HCT116 (cell line): Measurements from ENCODE around the gene ICAM1. TPM values are rescaled to one million over a fixed set of nuclear protein-coding genes. Genes with fewer than 3 reads are reported as not detected.

Source experiments
- ATAC-seq: fragments of 200-7000 bp; cut with Tn5 transposase; 2 replicates; pipeline ENCODE4 v1.9.1; 2020; ENCODE audit warnings: mild to moderate bottlenecking, moderate library complexity
- BruUV-seq: library from RNA; stranded (reverse); fragments of 400-500 nt; replicated peaks from 2 replicates; lab custom pipeline; 2021; lab: Mats Ljungman, UMichigan
- CTCF ChIA-PET: fragments of 300-600 bp; sonication (Branson Sonifier 250); formaldehyde crosslinking; loops from one replicate; lab custom pipeline; 2021; ENCODE audit warnings: antibody characterized with exemption; lab: Charles Lee
- POLR2A ChIA-PET: fragments of 300-600, 350-600 bp; sonication (Branson Sonifier 250); formaldehyde crosslinking; loops from one replicate; lab custom pipeline; 2021; ENCODE audit warnings: antibody characterized with exemption; lab: Charles Lee
- RAD21 ChIA-PET, 2 experiments: fragments of 300-600 bp; sonication (Branson Sonifier 250); formaldehyde crosslinking; loops; one replicate each; lab custom pipeline; 2023; ENCODE audit warnings: low total read pairs in 2 of 2; ENCODE audit not compliant: uncharacterized antibody in 2 of 2, unreplicated experiment in 2 of 2, low non-redundant PET in 1 of 2; lab: Charles Lee
- DNase-seq: peaks from one replicate; pipeline ENCODE4 v3.0.0-alpha.2; 2010; ENCODE audit warnings: low read depth, low spot score
- H2AFZ ChIP-seq: fragments of 200-600 bp; shearing (Covaris generic), sonication (generic); 2 replicates; pipeline ENCODE4 v1.6.1; 2017; ENCODE audit warnings: low read depth, mixed run types, mixed read lengths, antibody characterized with exemption, low read length; ENCODE audit not compliant: poor library complexity, severe bottlenecking
- H3K27ac ChIP-seq: 2 replicates; pipeline ENCODE4 v1.5.1; 2012; ENCODE audit warnings: low read depth, low read length
- H3K27me3 ChIP-seq: fragments of 200-600 bp; sonication (generic); 2 replicates; pipeline ENCODE4 v1.6.1; 2016; ENCODE audit warnings: mixed run types, low read length, mixed read lengths; ENCODE audit not compliant: insufficient read depth
- H3K36me3 ChIP-seq, 2 experiments: fragments of 200-500 bp in 1 of 2; fragments of 200-600 bp in 1 of 2; sonication (Bioruptor generic) in 1 of 2; sonication (generic) in 1 of 2; 2 replicates each; pipeline versions ENCODE4 v1.5.1 to v1.6.1; 2014 to 2016; ENCODE audit warnings: low read length in 2 of 2, inconsistent platforms in 1 of 2, mixed read lengths in 1 of 2, mixed run types in 1 of 2; ENCODE audit not compliant: insufficient read depth in 2 of 2, control insufficient read depth in 1 of 2
- H3K4me1 ChIP-seq, 2 experiments: fragments of 200-600 bp in 1 of 2; sonication (generic) in 1 of 2; 2 replicates each; pipeline versions ENCODE4 v1.5.1 to v1.6.1; 2012 to 2017; ENCODE audit warnings: low read length in 2 of 2, inconsistent platforms in 1 of 2, mild to moderate bottlenecking in 1 of 2, mixed read lengths in 1 of 2, mixed run types in 1 of 2, moderate library complexity in 1 of 2; ENCODE audit not compliant: insufficient read depth in 2 of 2, control insufficient read depth in 1 of 2
- H3K4me2 ChIP-seq: fragments of 200-600 bp; sonication (generic); 2 replicates; pipeline ENCODE4 v1.6.1; 2017; ENCODE audit warnings: mixed run types, low read length, mixed read lengths
- H3K4me3 ChIP-seq, 2 experiments: fragments of 200-600 bp in 1 of 2; sonication (generic) in 1 of 2; replicated peaks in 1 of 2; 2 replicates each; pipeline ENCODE4 v1.5.1; 2011 to 2016; ENCODE audit warnings: low read length in 2 of 2, control low read depth in 1 of 2, low read depth in 1 of 2, mild to moderate bottlenecking in 1 of 2, mixed read lengths in 1 of 2, mixed run types in 1 of 2
- H3K79me2 ChIP-seq: fragments of 200-600 bp; sonication (generic); 2 replicates; pipeline ENCODE4 v1.6.1; 2017; ENCODE audit warnings: mild to moderate bottlenecking, mixed run types, low read length, moderate library complexity, mixed read lengths; ENCODE audit not compliant: insufficient read depth
- H3K9ac ChIP-seq: fragments of 200-600 bp; sonication (generic); 2 replicates; pipeline ENCODE4 v1.6.1; 2016; ENCODE audit warnings: low read length, mixed read lengths
- H3K9me2 ChIP-seq: fragments of 200-600 bp; sonication (generic), shearing (Covaris generic); 2 replicates; pipeline ENCODE4 v1.6.1; 2017; ENCODE audit warnings: mixed run types, mild to moderate bottlenecking, moderate library complexity; ENCODE audit not compliant: insufficient read depth
- H3K9me3 ChIP-seq, 2 experiments: fragments of 200-500 bp in 1 of 2; fragments of 200-600 bp in 1 of 2; sonication (Bioruptor generic) in 1 of 2; sonication (generic) in 1 of 2; 2 replicates each; pipeline ENCODE4 v1.6.1; 2014 to 2017; ENCODE audit warnings: low read length in 2 of 2, mixed read lengths in 2 of 2, inconsistent platforms in 1 of 2, low read depth in 1 of 2, mild to moderate bottlenecking in 1 of 2, mixed run types in 1 of 2, moderate library complexity in 1 of 2; ENCODE audit not compliant: control insufficient read depth in 1 of 2, insufficient read depth in 1 of 2
- H4K20me1 ChIP-seq: fragments of 200-600 bp; sonication (generic), shearing (Covaris generic); 2 replicates; pipeline ENCODE4 v1.6.1; 2017; ENCODE audit warnings: mixed run types, mild to moderate bottlenecking, moderate library complexity; ENCODE audit not compliant: insufficient read depth
- ATF3 ChIP-seq: IDR thresholded peaks from 2 replicates; pipeline ENCODE4 v1.6.1; 2012
- CBX3 ChIP-seq: IDR thresholded peaks from 2 replicates; pipeline ENCODE4 v1.6.1; 2012; ENCODE audit warnings: low read depth
- CEBPB ChIP-seq: IDR thresholded peaks from 2 replicates; pipeline ENCODE4 v1.6.1; 2012; ENCODE audit warnings: low read depth
- CTCF ChIP-seq, 3 experiments: fragments of 200-600 bp in 1 of 3; sonication (generic) in 1 of 3; IDR thresholded peaks in 2 of 3; conservative IDR thresholded peaks in 1 of 3; 2 replicates each; pipeline ENCODE4 v1.5.1; 2012 to 2017; ENCODE audit warnings: low read depth in 2 of 3, low read length in 2 of 3, antibody characterized with exemption in 1 of 3, borderline replicate concordance in 1 of 3, control low read depth in 1 of 3, mild to moderate bottlenecking in 1 of 3, mixed read lengths in 1 of 3, mixed run types in 1 of 3, moderate library complexity in 1 of 3; ENCODE audit not compliant: insufficient read depth in 1 of 3
- ELF1 ChIP-seq: IDR thresholded peaks from 2 replicates; pipeline ENCODE4 v1.6.1; 2012; ENCODE audit warnings: low read depth, borderline replicate concordance
- EZH2 ChIP-seq: fragments of 200-600 bp; sonication (generic); IDR thresholded peaks from 2 replicates; pipeline ENCODE4 v1.6.1; 2017; ENCODE audit warnings: antibody characterized with exemption, mixed run types
- FOSL1 ChIP-seq: IDR thresholded peaks from 2 replicates; pipeline ENCODE4 v1.6.1; 2012; ENCODE audit warnings: low read depth
- POLR2A ChIP-seq: IDR thresholded peaks from 2 replicates; pipeline ENCODE4 v1.7.0; 2011; ENCODE audit warnings: borderline replicate concordance; ENCODE audit not compliant: insufficient read depth, insufficient read length; ENCODE audit errors: extremely low read depth
- POLR2AphosphoS5 ChIP-seq: IDR thresholded peaks from 2 replicates; pipeline ENCODE4 v1.6.1; 2011; ENCODE audit warnings: mild to moderate bottlenecking, low read depth, low read length, moderate library complexity
- RAD21 ChIP-seq: IDR thresholded peaks from 2 replicates; pipeline ENCODE4 v1.6.1; 2012; ENCODE audit warnings: low read depth, mild to moderate bottlenecking
- REST ChIP-seq: IDR thresholded peaks from 2 replicates; pipeline ENCODE4 v1.6.1; 2012; ENCODE audit warnings: low read depth
- SIN3A ChIP-seq: IDR thresholded peaks from 2 replicates; pipeline ENCODE4 v1.6.1; 2012; ENCODE audit warnings: low read depth
- SRF ChIP-seq: IDR thresholded peaks from 2 replicates; pipeline ENCODE4 v1.6.1; 2012; ENCODE audit warnings: low read depth
- TCF7L2 ChIP-seq: IDR thresholded peaks from 2 replicates; pipeline ENCODE4 v1.7.0; 2011; ENCODE audit warnings: borderline replicate concordance, inconsistent platforms; ENCODE audit not compliant: insufficient read depth, insufficient read length; ENCODE audit errors: extremely low read depth
- YY1 ChIP-seq: IDR thresholded peaks from 2 replicates; pipeline ENCODE4 v1.6.1; 2011; ENCODE audit warnings: low read length, low read depth, moderate library complexity, mild to moderate bottlenecking; ENCODE audit not compliant: insufficient replicate concordance; ENCODE audit errors: extremely low read depth
- ZFX ChIP-seq: fragments of 450-650 bp; IDR thresholded peaks from 2 replicates; pipeline ENCODE4 v1.6.1; 2017
- ZNF274 ChIP-seq: fragments of 200-500 bp; sonication (Bioruptor generic); IDR thresholded peaks from 2 replicates; pipeline ENCODE4 v1.6.1; 2014; ENCODE audit warnings: mild to moderate bottlenecking, low read depth, low read length, inconsistent platforms
- intact Hi-C: fragments of 100-400 bp; cut with micrococcal nuclease; formaldehyde crosslinking; loops from 2 replicates; pipeline ENCODE4 v1.10.0; 2022
- total RNA-seq: library from RNA; stranded (reverse); gene quantifications from one replicate; pipeline ENCODE4 v1.2.1, GENCODE V29; 2021; ENCODE audit not compliant: unreplicated experiment
- TF ChIP-seq, protein P1 (sequence below): IDR thresholded peaks from 2 replicates; pipeline ENCODE4 v1.6.1; 2011; ENCODE audit warnings: mild to moderate bottlenecking, low read length, moderate library complexity; ENCODE audit not compliant: insufficient replicate concordance; ENCODE audit errors: extremely low read depth

ICAM1 gene
- total RNA-seq, 1 experiment from 2014 or later, result 5.0 TPM

GRCh38 chr19:10299545-10300458 is 28.9 kb downstream of the ICAM1 start:
- Histone ChIP-seq H4K20me1 (no peaks in the 10 kb centered on the region), H3K79me2 (no peaks in the 10 kb centered on the region), H3K9me3 (no peaks in the 10 kb centered on the region), H2AFZ (no peak overlapping the region), H3K9ac (no peak overlapping the region), H3K4me1 (peaks cover 0 to 6% of the 10 kb centered on the region in 2 experiments; a peak in 2 of 4 replicates), H3K27ac (no peak overlapping the region), H3K4me3 (no peak overlapping the region), H3K27me3 (no peaks in the 10 kb centered on the region), H3K4me2 (no peak overlapping the region), H3K9me2 (no peaks in the 10 kb centered on the region), H3K36me3 (no peaks in the 10 kb centered on the region; a peak in 1 of 4 replicates)
- BruUV-seq, result no TSS peak
- ChIA-PET RAD21 (no interaction called here), CTCF (no interaction called here), POLR2A (interaction anchor here (1.5 kb wide), 1 partner anchor 10 kb away, joined by 5 read pairs; the partner anchor contains the start of gene ICAM5)
- TF ChIP-seq FOSL1 (no peak), EZH2 (no peak), CEBPB (no peak), ELF1 (no peak), ATF3 (no peak), POLR2A (no peak), CBX3 (no peak), CTCF (IDR thresholded peaks at IDR 0.05 in 2 of 3, conservative IDR thresholded peaks at IDR 0.05 in 1 of 3; ENCODE audit: borderline replicate concordance in 1 of 3, insufficient read depth in 1 of 3, low read depth in 2 of 3, low read length in 2 of 3) (no peak), POLR2AphosphoS5 (no peak), TCF7L2 (no peak), ZFX (no peak), RAD21 (no peak), SIN3A (no peak), REST (no peak), SRF (no peak), ZNF274 (no peak), YY1 (no peak)
- TF ChIP-seq, protein P1, sequence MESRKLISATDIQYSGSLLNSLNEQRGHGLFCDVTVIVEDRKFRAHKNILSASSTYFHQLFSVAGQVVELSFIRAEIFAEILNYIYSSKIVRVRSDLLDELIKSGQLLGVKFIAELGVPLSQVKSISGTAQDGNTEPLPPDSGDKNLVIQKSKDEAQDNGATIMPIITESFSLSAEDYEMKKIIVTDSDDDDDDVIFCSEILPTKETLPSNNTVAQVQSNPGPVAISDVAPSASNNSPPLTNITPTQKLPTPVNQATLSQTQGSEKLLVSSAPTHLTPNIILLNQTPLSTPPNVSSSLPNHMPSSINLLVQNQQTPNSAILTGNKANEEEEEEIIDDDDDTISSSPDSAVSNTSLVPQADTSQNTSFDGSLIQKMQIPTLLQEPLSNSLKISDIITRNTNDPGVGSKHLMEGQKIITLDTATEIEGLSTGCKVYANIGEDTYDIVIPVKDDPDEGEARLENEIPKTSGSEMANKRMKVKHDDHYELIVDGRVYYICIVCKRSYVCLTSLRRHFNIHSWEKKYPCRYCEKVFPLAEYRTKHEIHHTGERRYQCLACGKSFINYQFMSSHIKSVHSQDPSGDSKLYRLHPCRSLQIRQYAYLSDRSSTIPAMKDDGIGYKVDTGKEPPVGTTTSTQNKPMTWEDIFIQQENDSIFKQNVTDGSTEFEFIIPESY, result no peak
- intact Hi-C loops, result no loop called here
- ATAC-seq (0 out of 2 replicates have a peak, but pooled peaks have one; percentile 21), DNase-seq (no peak)
